ENCODE data around the gene C1QB.
"Not testable (repeated sequence)": the region's sequence is repeated elsewhere in the genome, so short reads cannot be mapped to it uniquely, and the experiment has no call there.

C1QB gene

GRCh38 chr1:22666412-22666811, 13.4 kb downstream of the C1QB start:
- no peak for DNase-seq

DNA sequence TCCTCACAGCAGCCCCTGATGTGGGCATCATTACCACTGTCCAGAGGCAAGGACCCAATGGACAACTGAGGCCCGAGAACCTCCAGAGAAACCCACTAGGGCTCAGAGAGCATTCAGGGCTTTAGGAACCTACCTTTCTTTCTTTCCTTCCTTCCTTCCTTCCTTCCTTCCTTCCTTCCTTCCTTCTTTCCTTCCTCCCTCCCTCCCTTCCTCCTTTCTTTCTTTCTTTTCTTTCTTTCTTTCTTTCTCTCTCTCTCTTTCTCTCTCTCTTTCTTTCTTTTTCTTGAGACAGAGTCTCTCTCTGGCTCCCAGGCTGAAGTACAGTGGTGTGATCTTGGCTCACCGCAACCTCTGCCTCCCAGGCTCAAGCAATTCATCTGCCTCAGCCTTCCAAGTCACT, 15.8 kb downstream of the C1QB start:
- DNase-seq: not testable (repeated sequence)

- DNase-seq: no peak
Measured at GRCh38 chr1:22670352-22670975, 17.4 kb downstream of the C1QB start.

DNA sequence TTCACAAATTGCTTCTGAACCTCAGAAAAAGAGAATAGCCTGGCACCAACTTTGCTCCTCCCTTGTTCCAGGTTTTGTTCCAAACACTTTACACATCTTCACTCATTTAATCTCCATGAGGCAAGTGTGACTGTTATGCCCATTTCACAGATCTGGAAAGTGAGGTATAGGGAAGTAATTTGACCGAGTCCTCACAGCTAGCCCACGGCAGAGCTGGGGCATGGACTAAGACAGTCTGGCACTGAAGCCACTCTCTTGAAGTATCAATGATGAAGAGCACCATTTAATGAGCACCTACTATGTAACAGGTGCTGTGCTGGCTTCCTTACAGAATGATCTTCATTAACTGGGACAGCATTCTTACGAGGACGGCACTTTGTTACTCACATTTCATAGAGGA, 19.0 kb downstream of the C1QB start:
- DNase-seq: no peak

DNA sequence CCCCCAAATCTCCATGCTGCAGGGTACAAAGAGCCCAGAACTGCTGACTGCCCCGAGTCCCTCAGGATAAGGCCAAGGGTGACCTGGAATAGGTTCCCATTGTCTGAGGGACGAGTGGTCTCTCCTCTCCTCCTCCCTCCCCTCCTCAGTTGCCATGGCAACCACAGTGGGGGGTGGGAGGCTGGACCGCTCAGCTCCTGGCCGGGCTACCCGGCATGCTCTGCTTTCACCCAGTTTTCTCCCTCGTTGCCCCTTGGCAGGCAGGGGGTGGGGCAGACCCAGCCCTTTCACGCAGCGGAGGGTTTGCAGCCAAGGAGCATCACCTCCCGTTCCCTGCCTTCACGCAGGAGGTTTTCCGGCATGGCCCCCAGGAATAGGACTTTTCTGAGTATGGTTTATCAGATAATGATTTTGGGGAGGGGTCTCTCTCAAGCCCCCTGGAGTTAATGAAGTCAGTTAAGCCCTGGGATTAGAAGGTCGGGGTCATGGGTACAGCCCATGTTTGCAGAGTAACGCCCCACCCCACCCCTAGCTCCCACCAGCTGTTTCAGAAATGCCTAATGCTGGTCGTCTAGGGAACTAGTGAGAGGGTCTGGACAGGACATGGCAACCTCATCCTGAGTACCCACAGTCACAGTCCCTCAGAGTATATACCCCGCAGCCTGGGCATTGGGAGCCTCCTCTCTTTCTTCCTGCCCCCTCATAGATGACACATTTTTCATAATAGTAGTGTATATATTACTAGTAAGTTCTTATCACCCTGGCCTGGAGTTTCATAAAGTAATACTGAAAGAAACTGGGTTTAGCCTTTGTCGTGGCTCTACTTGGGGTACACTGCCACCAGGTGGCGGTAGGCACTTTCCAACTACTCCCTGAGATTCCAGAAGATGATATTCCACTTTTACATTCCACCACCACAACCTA, 20.7 kb downstream of the C1QB start:
- peak; percentile 12 for DNase-seq

DNA sequence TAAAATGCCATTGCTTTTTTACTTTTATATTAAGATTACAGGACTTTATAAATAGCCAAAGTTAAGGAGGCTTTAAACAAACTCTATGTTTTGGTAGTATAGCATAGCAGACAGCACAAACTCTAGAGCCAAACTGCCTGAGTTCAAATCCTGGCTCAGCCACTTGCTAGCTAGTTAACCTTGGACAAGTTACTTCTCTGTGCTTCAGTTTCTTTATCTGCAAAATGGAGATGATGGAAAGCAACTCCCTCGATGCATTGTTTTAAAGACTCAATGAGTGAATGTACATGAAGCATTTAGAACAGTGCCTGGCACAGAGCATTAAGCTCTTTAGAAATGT, 21.3 kb downstream of the C1QB start:
- DNase-seq: no peak

DNA sequence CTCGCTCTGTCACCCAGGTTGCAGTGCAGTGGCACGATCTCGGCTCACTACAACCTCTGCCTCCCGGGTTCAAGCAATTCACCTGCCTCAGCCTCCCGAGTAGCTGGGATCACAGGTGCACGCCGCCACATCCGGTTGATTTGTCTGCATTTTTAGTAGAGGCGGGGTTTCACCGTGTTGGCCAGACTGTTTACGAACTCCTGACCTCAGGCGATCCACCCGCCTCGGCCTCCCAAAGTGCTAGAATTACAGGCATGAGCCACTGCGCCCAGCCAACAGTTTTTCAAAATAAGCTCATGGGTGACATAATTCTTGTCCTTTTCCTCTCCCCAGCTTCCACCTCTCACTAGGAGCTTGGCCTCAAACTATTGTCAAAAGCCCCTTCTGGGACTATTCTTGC, 23.1 kb downstream of the C1QB start:
- not testable (repeated sequence) for DNase-seq

GRCh38 chr1:22676916-22677583, 24.0 kb downstream of the C1QB start:
- DNase-seq: no peak

GRCh38 chr1:22677931-22678896, 25.2 kb downstream of the C1QB start:
- DNase-seq: no peak

- no peak for DNase-seq
Measured at GRCh38 chr1:22680726-22681125, 27.7 kb downstream of the C1QB start.

GRCh38 chr1:22681556-22682276, 28.7 kb downstream of the C1QB start:
- DNase-seq: no peak

GRCh38 chr1:22683547-22683946, 30.5 kb downstream of the C1QB start:
- no peak for DNase-seq

GRCh38 chr1:22685591-22686059, 32.6 kb downstream of the C1QB start:
- no peak for DNase-seq

DNA sequence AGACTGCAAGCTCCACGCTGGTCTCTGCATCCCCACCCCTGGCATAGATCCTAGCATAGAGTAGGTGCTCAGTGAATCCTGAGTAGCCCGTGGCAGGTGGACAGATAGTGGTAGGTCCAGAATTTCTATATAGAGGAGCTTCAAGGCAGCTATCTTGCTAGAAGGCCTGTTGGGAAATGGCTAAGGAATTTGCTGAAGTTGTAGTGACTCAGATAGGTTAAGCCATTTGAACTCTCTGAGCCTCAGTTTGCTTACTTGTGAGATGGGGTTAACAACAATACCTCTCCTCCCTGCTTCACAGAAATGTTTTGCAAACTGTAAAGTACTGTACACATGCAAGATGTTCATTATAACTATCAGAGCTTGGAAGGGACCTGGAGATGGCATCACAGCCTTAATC, 34.2 kb downstream of the C1QB start:
- DNase-seq: no peak

- DNase-seq: no peak
Measured at GRCh38 chr1:22688466-22688865, 35.4 kb downstream of the C1QB start.

GRCh38 chr1:22689505-22689904, 36.5 kb downstream of the C1QB start:
- DNase-seq: peak; percentile 31

- no peak for DNase-seq
Measured at GRCh38 chr1:22691031-22691753, 38.2 kb downstream of the C1QB start.

GRCh38 chr1:22694172-22694571, 41.1 kb downstream of the C1QB start:
- no peak for DNase-seq

GRCh38 chr1:22696610-22697009, 43.6 kb downstream of the C1QB start:
- no peak for DNase-seq

GRCh38 chr1:22697980-22698379, 44.9 kb downstream of the C1QB start:
- DNase-seq: no peak

Data from NCI-H2107 (cell line).